ENCODE results near the gene NAT9.

Gene NAT9

DNA sequence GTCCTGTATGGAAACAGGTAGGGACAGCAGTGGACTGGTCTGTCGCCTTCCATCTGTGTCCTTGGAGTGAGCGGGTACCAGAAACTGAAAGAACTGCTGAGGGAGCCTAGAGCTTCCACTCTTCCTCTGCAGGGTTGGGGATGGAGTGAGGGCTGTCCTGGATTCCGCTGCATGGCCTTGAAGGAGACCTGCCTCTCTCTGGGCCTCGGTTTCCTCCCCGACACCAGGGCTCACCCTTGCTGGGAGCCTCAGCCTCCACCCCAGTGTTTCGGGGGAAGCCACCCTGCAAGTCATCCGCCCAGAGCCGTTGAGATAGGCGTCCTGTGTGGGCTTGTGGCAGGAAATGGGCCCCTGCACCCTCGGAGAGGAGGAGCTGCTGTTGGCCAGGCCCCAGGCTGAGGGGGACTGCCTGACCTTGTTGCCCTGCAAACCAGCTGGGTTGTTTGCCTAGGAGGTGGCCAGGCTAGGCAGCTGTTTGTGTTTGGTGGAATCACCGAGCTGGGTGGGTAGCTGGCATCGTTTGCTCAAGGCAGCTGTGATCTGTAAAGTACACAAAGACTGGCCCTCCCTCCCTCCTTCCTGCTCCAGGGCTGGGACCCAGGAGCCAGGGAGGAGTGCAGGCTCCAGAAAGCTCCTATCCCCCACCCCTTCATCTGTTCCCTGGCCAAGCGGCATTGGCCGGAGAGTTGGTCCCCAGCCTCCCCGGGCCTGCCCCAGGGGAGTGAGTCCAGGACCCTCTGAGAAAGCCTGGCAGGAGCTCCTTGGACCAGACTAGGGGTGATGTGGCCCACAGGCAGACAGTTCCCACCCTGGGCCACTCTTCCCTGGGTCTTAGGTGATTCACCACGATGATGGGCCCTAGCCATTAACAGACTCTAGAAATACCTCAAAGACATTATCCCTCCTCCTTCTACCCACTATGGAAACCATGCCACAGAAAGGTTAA, 37.8 kb downstream of the NAT9 start:
- Histone ChIP-seq H3K4me3 (peak overlapping the region; percentile 13 to 37 (median 26)), H3K27ac (peak overlapping the region in 14 of 21 experiments; percentile 22 to 90 (median 70))

DNA sequence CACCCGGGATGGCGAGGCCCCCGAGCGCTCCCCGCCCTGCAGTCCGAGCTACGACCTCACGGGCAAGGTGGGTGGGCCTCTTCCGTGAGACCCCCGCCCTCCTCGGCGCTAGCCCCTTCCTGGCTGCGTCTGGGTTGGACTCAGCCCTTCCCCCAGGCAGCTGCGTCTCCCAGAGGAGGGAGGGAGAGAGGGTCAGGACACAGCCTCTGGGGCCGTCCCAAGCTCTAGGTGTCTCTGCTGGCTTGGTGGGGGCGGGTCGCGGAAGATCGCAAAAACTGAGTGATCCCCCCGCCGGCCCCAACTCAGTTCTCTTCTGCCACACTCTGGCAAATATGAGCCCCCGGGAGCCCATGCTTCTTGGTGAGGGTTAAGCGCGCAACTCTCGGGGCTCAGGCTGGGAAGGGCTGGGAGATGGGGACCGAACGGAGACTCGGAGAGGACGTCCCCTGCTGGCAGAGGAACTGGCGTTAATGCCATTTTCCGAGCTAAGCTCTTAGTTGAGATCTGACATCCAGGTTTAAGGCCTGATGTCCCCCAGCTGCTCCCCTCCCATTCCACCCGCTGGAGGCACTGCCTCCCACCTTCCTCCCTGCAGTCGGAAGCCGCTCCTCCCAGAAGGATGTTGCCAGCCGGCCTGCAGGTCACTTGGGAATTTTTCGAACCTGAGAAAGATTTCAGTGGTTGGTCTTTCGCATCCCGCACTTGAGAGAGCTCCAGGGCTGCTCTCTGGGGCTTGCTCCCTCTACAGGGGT, 38.7 kb downstream of the NAT9 start:
- peak overlapping the region; percentile 13 to 37 (median 26) for H3K4me3 ChIP-seq

GRCh38 chr17:74736513-74737298, 39.4 kb downstream of the NAT9 start, which contains the start of gene RAB37:
Gene RAB37 (plus strand): TSS chr17:74737256. CDS start chr17:74737273, 17 bp downstream.
- Histone ChIP-seq H3K27ac (peak within 1 kb of the TSS in 14 of 21 experiments; percentile 20 to 90 (median 70)), H3K4me3 (peak within 1 kb of the TSS; percentile 13 to 37 (median 26))

More for the DNA sequence above, 38.7 kb downstream of the NAT9 start:
- peak overlapping the region in 14 of 21 experiments; percentile 20 to 90 (median 70) for H3K27ac ChIP-seq

DNA sequence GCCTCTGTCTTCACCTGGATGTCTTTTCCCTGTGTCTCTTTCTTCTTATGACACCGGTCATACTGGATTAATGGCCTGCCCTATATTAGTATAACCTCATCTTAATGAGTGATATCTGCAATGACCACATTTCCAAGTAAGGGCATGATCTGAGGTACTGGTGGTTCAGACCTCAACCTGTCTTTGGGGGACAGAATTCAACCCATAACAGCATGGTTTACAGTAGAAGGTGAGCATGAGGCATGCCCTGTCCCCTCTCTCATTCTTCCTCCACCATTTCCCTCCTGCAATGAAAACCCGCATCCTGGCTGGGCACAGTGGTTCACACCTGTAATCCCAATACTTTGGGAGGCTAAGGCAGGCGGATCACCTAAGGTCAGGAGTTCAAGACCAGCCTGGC, 41.9 kb downstream of the NAT9 start:
- H3K4me3 ChIP-seq = no peak overlapping the region
- H3K27ac ChIP-seq = no peak overlapping the region

DNA sequence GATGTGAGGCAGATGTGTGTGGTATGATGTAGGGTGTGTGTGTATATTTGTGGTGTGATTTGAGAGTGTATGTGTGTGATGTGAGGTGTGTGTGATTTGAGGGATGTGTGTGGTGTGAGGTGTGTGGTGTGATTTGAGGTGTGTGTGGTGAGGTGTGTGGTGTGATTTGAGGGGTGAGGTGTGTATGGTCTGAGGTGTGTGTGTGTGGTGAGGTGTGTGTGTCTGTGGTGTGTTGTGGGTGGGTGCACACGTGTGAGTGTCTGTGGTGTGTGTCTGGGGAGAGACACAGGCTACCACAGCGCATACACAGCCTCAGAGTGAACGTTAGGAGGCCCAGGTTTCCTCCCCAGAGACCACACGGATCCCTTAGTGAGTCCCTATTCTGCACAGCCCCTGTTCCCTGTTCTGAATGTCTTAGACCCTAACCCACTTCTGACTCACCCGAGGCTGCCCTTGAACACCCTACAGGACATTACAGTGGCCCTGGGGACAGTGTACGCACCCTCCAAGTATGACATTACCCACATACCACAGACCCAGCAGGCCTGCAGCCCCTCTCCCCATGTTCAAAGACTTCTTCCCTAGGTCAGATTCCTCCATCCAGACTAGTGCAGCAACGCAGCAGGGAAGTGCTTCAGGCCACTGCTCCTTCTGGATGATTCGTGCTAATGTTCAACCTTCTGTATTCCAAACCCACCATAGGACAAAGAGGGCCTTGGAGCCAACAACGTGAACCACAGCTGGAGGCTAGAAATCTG, 42.6 kb downstream of the NAT9 start:
- Histone ChIP-seq H3K27ac (no peak overlapping the region), H3K4me3 (no peak overlapping the region)

GRCh38 chr17:74732042-74732867, 43.9 kb downstream of the NAT9 start:
- H3K4me3 ChIP-seq = no peak overlapping the region
- H3K27ac ChIP-seq = no peak overlapping the region

DNA sequence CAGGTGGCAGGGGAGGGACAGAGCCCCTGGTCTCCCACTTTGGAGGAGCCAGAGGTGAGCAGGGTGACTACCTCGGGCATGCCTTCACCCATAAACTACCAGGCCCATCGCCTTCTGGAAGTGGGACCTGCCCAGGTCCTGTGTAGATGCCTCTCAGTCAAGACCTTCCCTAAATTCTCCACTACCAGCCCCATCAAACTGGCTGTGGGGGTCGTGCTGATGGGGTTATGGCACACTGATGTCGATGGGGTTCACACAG, 44.9 kb downstream of the NAT9 start:
- H3K27ac ChIP-seq = no peak overlapping the region
- H3K4me3 ChIP-seq = no peak overlapping the region

GRCh38 chr17:74730491-74731346, 45.4 kb downstream of the NAT9 start:
- Histone ChIP-seq H3K27ac (peak overlapping the region in 1 of 21 experiments; percentile 5), H3K4me3 (no peak overlapping the region)

GRCh38 chr17:74729866-74730265, 46.3 kb downstream of the NAT9 start:
- Histone ChIP-seq H3K4me3 (no peak overlapping the region), H3K27ac (no peak overlapping the region)

DNA sequence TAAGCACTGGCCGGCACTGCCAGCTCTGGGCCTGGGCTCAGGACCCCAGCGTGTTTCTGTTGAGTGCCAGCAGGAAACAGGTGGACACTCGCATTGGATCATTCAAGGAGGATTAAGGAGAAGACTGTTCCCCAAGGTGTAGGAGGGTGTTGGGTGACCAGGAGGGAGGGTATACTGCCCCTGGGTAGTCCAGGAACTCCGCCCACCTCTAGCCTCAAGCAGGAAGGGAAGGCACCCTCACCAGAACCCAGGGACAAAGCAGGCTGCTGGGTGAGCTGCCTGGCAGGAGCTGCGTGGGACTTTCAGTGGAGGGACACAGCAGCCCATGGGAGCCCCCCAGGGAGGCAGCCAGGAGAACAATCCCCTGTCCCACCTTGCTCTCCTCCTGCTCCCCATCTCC, 46.8 kb downstream of the NAT9 start:
- H3K4me3 ChIP-seq = no peak overlapping the region
- no peak overlapping the region for H3K27ac ChIP-seq

DNA sequence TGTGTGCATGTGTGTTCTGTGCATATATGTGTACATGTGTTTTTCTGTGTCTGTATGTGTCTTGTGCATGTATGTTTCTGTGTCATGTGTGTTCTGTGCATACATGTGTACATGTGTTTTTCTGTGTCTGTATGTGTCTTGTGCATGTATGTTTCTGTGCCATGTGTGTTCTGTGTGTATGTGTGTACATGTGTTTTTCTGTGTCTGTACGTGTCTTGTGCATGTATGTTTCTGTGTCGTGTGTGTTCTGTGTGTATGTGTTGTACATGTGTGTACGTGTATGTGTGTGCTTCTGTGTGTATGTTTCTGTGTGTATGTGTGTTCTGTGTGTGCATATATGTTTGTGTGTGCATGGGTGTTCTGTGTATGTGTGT, 47.5 kb downstream of the NAT9 start:
- H3K4me3 ChIP-seq = no peak overlapping the region
- no peak overlapping the region for H3K27ac ChIP-seq

DNA sequence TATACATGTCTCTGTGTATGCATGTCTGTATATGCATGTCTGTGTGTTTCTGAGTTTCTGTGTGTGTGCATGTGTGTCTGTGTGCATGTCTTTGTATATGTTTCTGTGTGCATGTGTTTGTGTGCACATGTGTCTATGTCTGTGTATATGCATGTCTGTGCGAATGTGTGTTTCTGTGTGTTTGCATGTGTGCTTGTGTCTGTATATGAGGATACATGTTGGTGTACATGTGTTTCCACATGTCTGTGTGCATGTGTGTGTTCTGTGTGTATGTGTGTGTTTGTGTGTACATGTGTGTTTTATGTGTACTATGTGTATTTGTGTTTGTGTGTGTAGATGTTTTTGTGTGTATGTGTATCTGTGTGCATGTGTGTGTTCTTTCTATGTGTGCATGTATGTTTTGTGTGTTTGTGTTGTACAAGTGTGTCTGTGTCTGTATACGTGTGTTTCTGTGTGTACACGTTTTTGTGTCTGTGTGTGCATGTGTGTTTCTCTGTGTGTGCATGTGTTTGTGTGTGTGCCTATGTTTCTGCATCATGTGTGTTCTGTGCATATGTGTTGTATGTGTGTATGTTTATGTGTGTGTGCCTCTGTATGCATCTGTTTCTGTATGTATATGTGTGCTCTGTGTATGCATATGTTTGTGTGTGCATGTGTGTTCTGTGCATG, 48.0 kb downstream of the NAT9 start:
- Histone ChIP-seq H3K27ac (no peak overlapping the region), H3K4me3 (no peak overlapping the region)

DNA sequence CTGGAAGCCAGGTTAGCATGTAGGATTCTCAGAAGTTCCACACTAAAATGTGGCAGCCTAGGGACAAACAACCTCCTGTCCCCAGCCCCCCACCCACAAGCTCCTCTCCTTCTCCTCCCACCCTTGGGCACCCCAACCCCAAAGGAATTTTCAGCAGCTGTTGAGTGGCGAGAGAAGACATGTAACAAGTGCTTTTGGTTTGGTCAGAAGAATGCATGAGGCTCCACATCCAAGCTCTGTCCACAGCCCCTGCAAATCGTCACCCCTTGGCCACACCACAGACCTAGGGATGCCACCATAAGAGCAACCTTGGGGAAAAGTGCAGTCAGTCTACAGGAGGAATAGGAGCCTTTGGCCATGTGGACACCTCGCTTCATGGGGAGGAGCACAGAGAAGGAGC, 51.0 kb downstream of the NAT9 start:
- Histone ChIP-seq H3K27ac (no peak overlapping the region), H3K4me3 (no peak overlapping the region)

- H3K27ac ChIP-seq = no peak overlapping the region
These were observed 52.3 kb downstream of the NAT9 start for GRCh38 chr17:74723891-74724290.

GRCh38 chr17:74722782-74723181, 53.4 kb downstream of the NAT9 start:
- Histone ChIP-seq H3K4me3 (no peak overlapping the region), H3K27ac (no peak overlapping the region)

More at GRCh38 chr17:74723891-74724290, 52.3 kb downstream of the NAT9 start:
- no peak overlapping the region for H3K4me3 ChIP-seq

Data from skin epidermis (tissue), 12 donors.